Chondrocyte (in vitro differentiated cells): ENCODE measurements around the gene TBC1D28. TPM values are rescaled to one million over a fixed set of nuclear protein-coding genes. Genes with fewer than 3 reads are reported as not detected.
"Not testable (repeated sequence)": the region's sequence is repeated elsewhere in the genome, so short reads cannot be mapped to it uniquely, and the experiment has no call there.

ENCODE experiments used
- DNase-seq: peaks from one replicate; pipeline ENCODE4 v3.0.0; 2021; ENCODE audit warnings: mixed read lengths, low spot score
- H3K27ac Mint-ChIP-seq: one replicate; pipeline ENCODE4 v1.8.0; 2021; ENCODE audit warnings: mild to moderate bottlenecking, moderate library complexity, mixed read lengths; ENCODE audit not compliant: unreplicated experiment
- H3K27me3 Mint-ChIP-seq: 2 replicates; pipeline ENCODE4 v1.8.0; 2021; ENCODE audit warnings: low read depth, mixed read lengths
- H3K36me3 Mint-ChIP-seq: 2 replicates; pipeline ENCODE4 v1.8.0; 2021; ENCODE audit warnings: low read depth, mixed read lengths
- H3K4me1 Mint-ChIP-seq: 2 replicates; pipeline ENCODE4 v1.8.0; 2021; ENCODE audit warnings: low read depth, mild to moderate bottlenecking, mixed read lengths
- H3K4me3 Mint-ChIP-seq: one replicate; pipeline ENCODE4 v1.8.0; 2021; ENCODE audit warnings: mild to moderate bottlenecking, moderate library complexity, mixed read lengths; ENCODE audit not compliant: unreplicated experiment
- H3K9me3 Mint-ChIP-seq: 2 replicates; pipeline ENCODE4 v1.8.0; 2021; ENCODE audit warnings: low read depth, mixed read lengths
- long read RNA-seq: library from polyadenylated mRNA; stranded (forward); transcript quantifications from one replicate; pipeline ENCODE4 v2.0.0, GENCODE V29; 2021
- total RNA-seq: library from RNA; stranded (reverse); gene quantifications from 3 replicates; pipeline ENCODE4 v1.2.1, GENCODE V29; 2021

TBC1D28 gene
- not detected in 3 replicates for total RNA-seq
- long read RNA-seq = 0 reads

GRCh38 chr17:18644291-18644690 is at the start of gene TBC1D28:
TBC1D28 (minus strand) TSS chr17:18644391; CDS start chr17:18641352, 3,039 bp downstream.
- H3K36me3 Mint-ChIP-seq, H3K4me1 Mint-ChIP-seq, H3K27me3 Mint-ChIP-seq: not testable (repeated sequence)

GRCh38 chr17:18682668-18683067 is 38.5 kb upstream of the TBC1D28 start:
- H3K27ac Mint-ChIP-seq, DNase-seq, H3K4me1 Mint-ChIP-seq, H3K36me3 Mint-ChIP-seq, H3K27me3 Mint-ChIP-seq, H3K9me3 Mint-ChIP-seq: not testable (repeated sequence)
- H3K4me3 Mint-ChIP-seq = peak overlapping the region; percentile 74

More at GRCh38 chr17:18644291-18644690, at the start of gene TBC1D28:
- H3K9me3 Mint-ChIP-seq, H3K4me3 Mint-ChIP-seq, H3K27ac Mint-ChIP-seq, DNase-seq: not testable (repeated sequence)

GRCh38 chr17:18681767-18682571 is 37.8 kb upstream of the TBC1D28 start, which contains the start of gene FOXO3B:
FOXO3B (minus strand) TSS chr17:18682314; CDS start chr17:18681651, 663 bp downstream.
- H3K36me3 Mint-ChIP-seq = peaks cover 11% of the 10 kb centered on the region
- peak within 1 kb of the TSS; percentile 74 for H3K4me3 Mint-ChIP-seq
- H3K4me1 Mint-ChIP-seq, H3K9me3 Mint-ChIP-seq, H3K27me3 Mint-ChIP-seq, DNase-seq: not testable (repeated sequence)
- H3K27ac Mint-ChIP-seq = peak within 1 kb of the TSS; percentile 57

- peaks cover 30% of the 10 kb centered on the region for H3K36me3 Mint-ChIP-seq
- not testable (repeated sequence) for H3K4me1 Mint-ChIP-seq
- H3K9me3 Mint-ChIP-seq = peaks cover 20% of the 10 kb centered on the region
These were observed 33.2 kb upstream of the TBC1D28 start for GRCh38 chr17:18677381-18677780.

GRCh38 chr17:18676928-18677327 is 32.7 kb upstream of the TBC1D28 start:
- not testable (repeated sequence) for H3K4me3 Mint-ChIP-seq, H3K4me1 Mint-ChIP-seq, H3K27ac Mint-ChIP-seq, H3K27me3 Mint-ChIP-seq, DNase-seq
- Mint-ChIP-seq H3K36me3 (peaks cover 32% of the 10 kb centered on the region), H3K9me3 (peaks cover 20% of the 10 kb centered on the region)

More at GRCh38 chr17:18677381-18677780, 33.2 kb upstream of the TBC1D28 start:
- H3K27ac Mint-ChIP-seq, DNase-seq, H3K27me3 Mint-ChIP-seq, H3K4me3 Mint-ChIP-seq: not testable (repeated sequence)

- H3K27ac Mint-ChIP-seq, DNase-seq, H3K4me1 Mint-ChIP-seq, H3K4me3 Mint-ChIP-seq, H3K27me3 Mint-ChIP-seq: not testable (repeated sequence)
- H3K9me3 Mint-ChIP-seq = peaks cover 33% of the 10 kb centered on the region
- H3K36me3 Mint-ChIP-seq = peaks cover 53% of the 10 kb centered on the region
These were observed 28.4 kb upstream of the TBC1D28 start for GRCh38 chr17:18672395-18673227.

GRCh38 chr17:18668625-18669024 is 24.4 kb upstream of the TBC1D28 start:
- not testable (repeated sequence) for H3K4me1 Mint-ChIP-seq, DNase-seq, H3K27ac Mint-ChIP-seq, H3K27me3 Mint-ChIP-seq, H3K4me3 Mint-ChIP-seq
- Mint-ChIP-seq H3K36me3 (peaks cover 38% of the 10 kb centered on the region), H3K9me3 (peaks cover 23% of the 10 kb centered on the region)

GRCh38 chr17:18667535-18667934 is 23.3 kb upstream of the TBC1D28 start:
- H3K9me3 Mint-ChIP-seq = peaks cover 32% of the 10 kb centered on the region
- H3K27me3 Mint-ChIP-seq, H3K27ac Mint-ChIP-seq, DNase-seq, H3K4me1 Mint-ChIP-seq, H3K4me3 Mint-ChIP-seq: not testable (repeated sequence)
- H3K36me3 Mint-ChIP-seq = peaks cover 41% of the 10 kb centered on the region

GRCh38 chr17:18666326-18666725 is 22.1 kb upstream of the TBC1D28 start:
- not testable (repeated sequence) for H3K4me1 Mint-ChIP-seq, H3K27me3 Mint-ChIP-seq, DNase-seq, H3K27ac Mint-ChIP-seq, H3K4me3 Mint-ChIP-seq
- peaks cover 39% of the 10 kb centered on the region for H3K9me3 Mint-ChIP-seq
- peaks cover 39% of the 10 kb centered on the region for H3K36me3 Mint-ChIP-seq

GRCh38 chr17:18661924-18662624 is 17.9 kb upstream of the TBC1D28 start:
- H3K9me3 Mint-ChIP-seq = peaks cover 27% of the 10 kb centered on the region
- not testable (repeated sequence) for H3K4me3 Mint-ChIP-seq, H3K27ac Mint-ChIP-seq, H3K27me3 Mint-ChIP-seq, H3K4me1 Mint-ChIP-seq, DNase-seq
- H3K36me3 Mint-ChIP-seq = peaks cover 14% of the 10 kb centered on the region

- not testable (repeated sequence) for H3K4me3 Mint-ChIP-seq, H3K27ac Mint-ChIP-seq, H3K36me3 Mint-ChIP-seq, H3K4me1 Mint-ChIP-seq, H3K27me3 Mint-ChIP-seq, H3K9me3 Mint-ChIP-seq, DNase-seq
These were observed 5.9 kb upstream of the TBC1D28 start for GRCh38 chr17:18650094-18650493.

- H3K4me3 Mint-ChIP-seq, H3K36me3 Mint-ChIP-seq, DNase-seq, H3K9me3 Mint-ChIP-seq, H3K27me3 Mint-ChIP-seq, H3K27ac Mint-ChIP-seq, H3K4me1 Mint-ChIP-seq: not testable (repeated sequence)
These were observed 1.1 kb downstream of the TBC1D28 start for GRCh38 chr17:18643124-18643523.
